NT2/D1 (cell line): ENCODE results near the gene BRIP1.

ENCODE experiments used
- YY1 ChIP-seq: IDR thresholded peaks from 2 replicates; pipeline ENCODE4 v1.6.1; 2011; ENCODE audit not compliant: insufficient read length, insufficient read depth
- ZNF274 ChIP-seq: IDR thresholded peaks from 2 replicates; pipeline ENCODE4 v1.6.1; 2011; ENCODE audit warnings: mild to moderate bottlenecking, low read depth, low read length

DNA sequence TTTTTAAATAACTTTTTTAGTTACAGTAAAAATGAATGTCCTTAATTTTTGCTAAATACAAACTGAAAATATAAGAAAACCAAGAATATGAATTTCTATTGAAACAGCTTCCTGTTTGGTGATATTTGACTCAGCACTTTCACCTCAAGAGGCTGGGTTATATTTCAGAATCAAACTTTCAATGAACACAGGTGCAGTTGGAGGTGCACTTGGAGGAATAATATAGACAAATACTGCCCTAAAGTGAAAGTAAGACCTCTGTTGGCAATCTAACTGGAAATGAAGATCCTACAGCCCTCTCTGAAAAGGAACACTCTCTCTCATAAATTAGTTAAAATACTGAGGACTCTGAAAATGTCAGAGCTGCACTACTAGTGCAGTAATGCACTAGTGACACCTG is 106.2 kb downstream of the BRIP1 start:
- TF ChIP-seq YY1 (no peak), ZNF274 (no peak)
